ENCODE measurements around the gene RABGGTA. TPM values are rescaled to one million over a fixed set of nuclear protein-coding genes. Genes with fewer than 3 reads are reported as not detected.

Gene RABGGTA
- total and polyA plus RNA-seq, 2 experiments from 2014 or later, result 17.6 to 20.7 TPM

- Histone ChIP-seq H3K36me3 (ENCODE audit: insufficient read depth) (no peaks in the 10 kb centered on the region), H3K27me3 (ENCODE audit: insufficient read depth) (no peaks in the 10 kb centered on the region), H3K4me1 (ENCODE audit: insufficient read depth) (no peaks in the 10 kb centered on the region), H3K4me2 (no peak within 1 kb of the TSS), H3K9me2 (ENCODE audit: insufficient read depth) (no peaks in the 10 kb centered on the region), H3K4me3 (no peak within 1 kb of the TSS), H3K79me2 (replicated peaks; ENCODE audit: insufficient read depth) (no peaks in the 10 kb centered on the region), H3K27ac (ENCODE audit: low read depth) (no peak within 1 kb of the TSS), H3F3A (replicated peaks; ENCODE audit: low read depth) (no peaks in the 10 kb centered on the region), H2AFZ (no peak within 1 kb of the TSS), H4K20me1 (replicated peaks; ENCODE audit: insufficient read depth) (no peaks in the 10 kb centered on the region)
- no peak within 1 kb of the TSS for H3K27ac Mint-ChIP-seq
- ATAC-seq (peak; percentile 72), DNase-seq (ENCODE audit: low spot score) (peak; percentile 56)
- peaks cover 13% of the 10 kb centered on the region for H3K27me3 Mint-ChIP-seq (ENCODE audit: insufficient read depth, low read depth, poor library complexity)
- H3K36me3 Mint-ChIP-seq (ENCODE audit: low read depth), result peaks cover 6% of the 10 kb centered on the region; the same call in 2 of the 3 replicates
- H3K9me3 Mint-ChIP-seq, result no peaks in the 10 kb centered on the region
- no peak for TF ChIP-seq REST (IDR thresholded peaks at IDR 0.05; ENCODE audit: unreplicated experiment)
- TF ChIP-seq NANOG (IDR thresholded peaks at IDR 0.05; ENCODE audit: borderline replicate concordance), result no peak
- TF ChIP-seq, protein P1, sequence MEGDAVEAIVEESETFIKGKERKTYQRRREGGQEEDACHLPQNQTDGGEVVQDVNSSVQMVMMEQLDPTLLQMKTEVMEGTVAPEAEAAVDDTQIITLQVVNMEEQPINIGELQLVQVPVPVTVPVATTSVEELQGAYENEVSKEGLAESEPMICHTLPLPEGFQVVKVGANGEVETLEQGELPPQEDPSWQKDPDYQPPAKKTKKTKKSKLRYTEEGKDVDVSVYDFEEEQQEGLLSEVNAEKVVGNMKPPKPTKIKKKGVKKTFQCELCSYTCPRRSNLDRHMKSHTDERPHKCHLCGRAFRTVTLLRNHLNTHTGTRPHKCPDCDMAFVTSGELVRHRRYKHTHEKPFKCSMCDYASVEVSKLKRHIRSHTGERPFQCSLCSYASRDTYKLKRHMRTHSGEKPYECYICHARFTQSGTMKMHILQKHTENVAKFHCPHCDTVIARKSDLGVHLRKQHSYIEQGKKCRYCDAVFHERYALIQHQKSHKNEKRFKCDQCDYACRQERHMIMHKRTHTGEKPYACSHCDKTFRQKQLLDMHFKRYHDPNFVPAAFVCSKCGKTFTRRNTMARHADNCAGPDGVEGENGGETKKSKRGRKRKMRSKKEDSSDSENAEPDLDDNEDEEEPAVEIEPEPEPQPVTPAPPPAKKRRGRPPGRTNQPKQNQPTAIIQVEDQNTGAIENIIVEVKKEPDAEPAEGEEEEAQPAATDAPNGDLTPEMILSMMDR (conservative IDR thresholded peaks at IDR 0.05; ENCODE audit: low read depth in 2 of 2), result no peak
- no peak for TF ChIP-seq CREB1 (CRISPR knock-in tag; IDR thresholded peaks at IDR 0.05; ENCODE audit: low read depth)
- TF ChIP-seq EZH2 (IDR thresholded peaks at IDR 0.05; ENCODE audit: low read depth, unreplicated experiment), result no peak
- TF ChIP-seq POLR2AphosphoS5 (IDR thresholded peaks at IDR 0.05; ENCODE audit: low read depth), result no peak
- no peak within 1 kb of the TSS for H3K4me3 Mint-ChIP-seq
- H3K4me1 Mint-ChIP-seq, result peaks cover 7% of the 10 kb centered on the region
Observed at GRCh38 chr14:24262821-24263733, 8.3 kb downstream of the RABGGTA start, which contains the start of gene TGM1. Gene TGM1, minus strand, starts transcription at chr14:24263177. Its CDS starts 825 bp downstream, at chr14:24262352.

GRCh38 chr14:24261969-24262327 lies 9.4 kb downstream of the RABGGTA start:
- Mint-ChIP-seq H3K27me3 (ENCODE audit: insufficient read depth, low read depth, poor library complexity) (peaks cover 14% of the 10 kb centered on the region), H3K4me3 (no peak overlapping the region), H3K9me3 (no peaks in the 10 kb centered on the region), H3K27ac (no peak overlapping the region), H3K4me1 (peaks cover 7% of the 10 kb centered on the region; the same call in 2 of the 3 replicates), H3K36me3 (ENCODE audit: low read depth) (peaks cover under 1% of the 10 kb centered on the region; the same call in 2 of the 3 replicates)
- Histone ChIP-seq H3K36me3 (ENCODE audit: insufficient read depth) (no peaks in the 10 kb centered on the region), H3K79me2 (replicated peaks; ENCODE audit: insufficient read depth) (no peaks in the 10 kb centered on the region), H3K4me1 (ENCODE audit: insufficient read depth) (no peaks in the 10 kb centered on the region), H3K9me2 (ENCODE audit: insufficient read depth) (no peaks in the 10 kb centered on the region), H3K27ac (ENCODE audit: low read depth) (no peak overlapping the region), H4K20me1 (replicated peaks; ENCODE audit: insufficient read depth) (no peaks in the 10 kb centered on the region), H3K4me3 (no peak overlapping the region), H3F3A (replicated peaks; ENCODE audit: low read depth) (no peaks in the 10 kb centered on the region), H3K27me3 (ENCODE audit: insufficient read depth) (no peaks in the 10 kb centered on the region), H2AFZ (no peak overlapping the region), H3K4me2 (no peak overlapping the region)
- TF ChIP-seq NANOG (IDR thresholded peaks at IDR 0.05; ENCODE audit: borderline replicate concordance) (no peak), ZNF114 (CRISPR knock-in tag; IDR thresholded peaks at IDR 0.05) (no peak), REST (IDR thresholded peaks at IDR 0.05; ENCODE audit: unreplicated experiment) (no peak)
- no peak for ATAC-seq
- DNase-seq (ENCODE audit: low spot score), result no peak

Measured in GM23338 (cell line).